Gastroesophageal sphincter (tissue), 3 donors: ENCODE data around the gene ZNF816.
"Not testable (repeated sequence)": the region's sequence is repeated elsewhere in the genome, so short reads cannot be mapped to it uniquely, and the experiment has no call there.

Source experiments
- EP300 ChIP-seq: sonication (generic); formaldehyde crosslinking; IDR thresholded peaks from one replicate; pipeline ENCODE4 v1.6.1; 2017; ENCODE audit warnings: antibody characterized with exemption, mild to moderate bottlenecking
- TF ChIP-seq, protein P1 (sequence below), 4 experiments: fragments of 200-600 bp in 2 of 4; fragments of 450-650 bp in 2 of 4; sonication (generic) in 1 of 4; IDR thresholded peaks; one replicate each; pipeline ENCODE4 v1.5.1; 2017 to 2019; ENCODE audit warnings: antibody characterized with exemption in 4 of 4, mild to moderate bottlenecking in 2 of 4, moderate library complexity in 2 of 4

GRCh38 chr19:52944703-52945493 lies 17.8 kb downstream of the ZNF816 start:
- TF ChIP-seq EP300: not testable (repeated sequence)
- TF ChIP-seq, protein P1, sequence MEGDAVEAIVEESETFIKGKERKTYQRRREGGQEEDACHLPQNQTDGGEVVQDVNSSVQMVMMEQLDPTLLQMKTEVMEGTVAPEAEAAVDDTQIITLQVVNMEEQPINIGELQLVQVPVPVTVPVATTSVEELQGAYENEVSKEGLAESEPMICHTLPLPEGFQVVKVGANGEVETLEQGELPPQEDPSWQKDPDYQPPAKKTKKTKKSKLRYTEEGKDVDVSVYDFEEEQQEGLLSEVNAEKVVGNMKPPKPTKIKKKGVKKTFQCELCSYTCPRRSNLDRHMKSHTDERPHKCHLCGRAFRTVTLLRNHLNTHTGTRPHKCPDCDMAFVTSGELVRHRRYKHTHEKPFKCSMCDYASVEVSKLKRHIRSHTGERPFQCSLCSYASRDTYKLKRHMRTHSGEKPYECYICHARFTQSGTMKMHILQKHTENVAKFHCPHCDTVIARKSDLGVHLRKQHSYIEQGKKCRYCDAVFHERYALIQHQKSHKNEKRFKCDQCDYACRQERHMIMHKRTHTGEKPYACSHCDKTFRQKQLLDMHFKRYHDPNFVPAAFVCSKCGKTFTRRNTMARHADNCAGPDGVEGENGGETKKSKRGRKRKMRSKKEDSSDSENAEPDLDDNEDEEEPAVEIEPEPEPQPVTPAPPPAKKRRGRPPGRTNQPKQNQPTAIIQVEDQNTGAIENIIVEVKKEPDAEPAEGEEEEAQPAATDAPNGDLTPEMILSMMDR (IDR thresholded peaks at IDR 0.05): not testable (repeated sequence)
